ENCODE results near the gene TMUB1.

The TMUB1 gene

GRCh38 chr7:151124899-151125399 is 41.7 kb upstream of the TMUB1 start:
- H3K4me3 ChIP-seq (ENCODE audit: low read depth, low read length): no peak overlapping the region
- no peak for DNase-seq (ENCODE audit: low read depth)

GRCh38 chr7:151124481-151124880 is 41.2 kb upstream of the TMUB1 start:
- no peak for DNase-seq (ENCODE audit: low read depth)
- H3K4me3 ChIP-seq (ENCODE audit: low read depth, low read length): no peak overlapping the region
- no peak for TF ChIP-seq CTCF (IDR thresholded peaks at IDR 0.05; ENCODE audit: low read depth, low read length, missing control alignments)

More at GRCh38 chr7:151124899-151125399, 41.7 kb upstream of the TMUB1 start:
- no peak for TF ChIP-seq CTCF (IDR thresholded peaks at IDR 0.05; ENCODE audit: low read depth, low read length, missing control alignments)

DNA sequence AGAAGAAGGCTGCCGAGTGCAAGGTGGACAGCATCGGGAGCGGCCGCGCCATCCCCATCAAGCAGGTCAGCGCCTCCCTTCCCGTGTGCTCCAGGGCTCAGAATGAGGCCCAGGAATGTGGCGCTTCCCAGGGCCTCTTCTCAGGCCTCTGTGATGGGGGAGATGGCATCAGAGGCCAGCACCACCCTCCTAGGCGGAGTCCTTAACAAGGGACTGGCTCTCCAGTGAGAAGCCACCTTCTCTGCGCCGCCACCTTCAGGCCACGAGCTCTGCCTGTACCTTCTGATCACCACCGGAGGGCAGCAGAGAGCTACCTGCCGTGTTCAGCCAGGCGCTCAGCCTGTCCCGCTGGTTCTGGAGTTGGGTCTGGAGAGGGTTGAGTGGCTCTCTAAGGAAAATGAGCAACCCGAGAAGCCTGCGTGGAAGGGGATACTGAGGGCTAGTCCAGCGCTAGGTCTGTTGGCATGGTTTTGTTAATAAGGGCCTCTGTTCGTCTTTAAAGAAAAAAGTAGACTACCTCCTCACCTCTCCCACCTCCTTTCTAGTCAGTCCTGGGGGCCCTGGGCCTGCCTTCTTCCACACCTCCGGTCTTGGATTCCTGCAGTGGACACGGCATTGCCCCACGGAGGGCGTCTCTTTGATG is 40.6 kb upstream of the TMUB1 start:
- TF ChIP-seq CTCF (IDR thresholded peaks at IDR 0.05; ENCODE audit: low read depth, low read length, missing control alignments): peak; percentile 99
- H3K4me3 ChIP-seq (ENCODE audit: low read depth, low read length): no peak overlapping the region
- DNase-seq (ENCODE audit: low read depth): peak; percentile 34

- DNase-seq (ENCODE audit: low read depth): no peak
- no peak for TF ChIP-seq CTCF (IDR thresholded peaks at IDR 0.05; ENCODE audit: low read depth, low read length, missing control alignments)
- no peak overlapping the region for H3K4me3 ChIP-seq (ENCODE audit: low read depth, low read length)
These were observed 40.0 kb upstream of the TMUB1 start for GRCh38 chr7:151123158-151123821.

DNA sequence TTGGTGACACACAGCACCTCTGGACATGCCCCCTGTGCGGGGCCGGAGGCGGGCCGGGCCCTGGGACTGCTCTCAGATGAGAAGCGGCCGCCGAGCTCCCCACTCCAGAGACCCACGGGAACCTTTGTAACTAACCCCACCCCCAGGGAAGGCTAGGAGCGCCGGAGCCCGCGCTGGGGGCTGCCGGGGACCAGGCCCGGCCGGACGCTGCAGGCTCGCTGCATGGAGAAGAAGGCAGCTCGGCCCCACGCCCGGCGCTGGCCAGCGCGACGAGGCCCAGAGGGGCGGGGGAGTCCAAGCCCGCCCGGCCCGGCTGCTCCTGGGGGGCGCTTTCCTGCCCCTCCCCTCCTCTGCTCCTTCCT is 39.5 kb upstream of the TMUB1 start:
- H3K4me3 ChIP-seq (ENCODE audit: low read depth, low read length): no peak overlapping the region
- DNase-seq (ENCODE audit: low read depth): no peak
- TF ChIP-seq CTCF (IDR thresholded peaks at IDR 0.05; ENCODE audit: low read depth, low read length, missing control alignments): no peak

GRCh38 chr7:151122276-151122675 is 39.0 kb upstream of the TMUB1 start:
- no peak overlapping the region for H3K4me3 ChIP-seq (ENCODE audit: low read depth, low read length)
- DNase-seq (ENCODE audit: low read depth): no peak
- no peak for TF ChIP-seq CTCF (IDR thresholded peaks at IDR 0.05; ENCODE audit: low read depth, low read length, missing control alignments)

All from GM12864 (cell line).